GM12878 (cell line): Measurements from ENCODE around the gene SUSD6. TPM values are rescaled to one million over a fixed set of nuclear protein-coding genes. Genes with fewer than 3 reads are reported as not detected.
A peak's percentile ranks its signal among the peaks of the same experiment; 100 is the strongest.

Experiments
- ATAC-seq: fragments of 200-7000 bp; cut with Tn5 transposase; 3 replicates; pipeline ENCODE4 v1.9.1; 2020; ENCODE audit warnings: mild to moderate bottlenecking, moderate library complexity
- BruUV-seq: library from RNA; stranded (reverse); fragments of 400-500 nt; replicated peaks from 2 replicates; lab custom pipeline; 2021; lab: Mats Ljungman, UMichigan
- CTCF ChIA-PET: fragments of 300-600 bp; sonication (Branson Sonifier 250); formaldehyde crosslinking; extraction: SDS; loops from one replicate; lab custom pipeline; 2021; ENCODE audit warnings: inconsistent platforms; lab: Yijun Ruan, JAX
- POLR2A ChIA-PET: fragments of 350-600 bp; formaldehyde crosslinking; extraction: SDS; loops from one replicate; lab custom pipeline; 2021; ENCODE audit warnings: inconsistent platforms; lab: Charles Lee
- RAD21 ChIA-PET: fragments of 300-600 bp; sonication (Branson Sonifier 250); formaldehyde crosslinking; loops from one replicate; lab custom pipeline; 2023; ENCODE audit warnings: antibody characterized with exemption; ENCODE audit not compliant: unreplicated experiment; lab: Charles Lee
- SMC1A ChIA-PET: fragments of 300-600 bp; sonication (Branson Sonifier 250); formaldehyde crosslinking; loops from one replicate; lab custom pipeline; 2023; ENCODE audit not compliant: unreplicated experiment, uncharacterized antibody; lab: Charles Lee
- DNase-seq: peaks from one replicate; pipeline ENCODE4 v3.0.0-alpha.2; 2011; ENCODE audit warnings: low read depth, low spot score
- FAIRE-seq: peaks from 3 replicates; lab custom pipeline; 2011; peaks lifted over from hg19 to GRCh38; lab: Jason Lieb, UNC
- H2AFZ ChIP-seq: 2 replicates; pipeline ENCODE4 v1.6.0; 2011; ENCODE audit warnings: low read depth, low read length, control low read depth; ENCODE audit not compliant: control insufficient read depth
- H3K27ac ChIP-seq: 2 replicates; pipeline ENCODE4 v1.5.1; 2011; ENCODE audit warnings: control low read depth; ENCODE audit not compliant: control insufficient read depth, insufficient read depth
- H3K27me3 ChIP-seq, 2 experiments: replicated peaks in 1 of 2; 2 replicates each; pipeline versions ENCODE4 v1.6.0 to v1.6.1; 2011; ENCODE audit warnings: low read length in 1 of 2; ENCODE audit not compliant: control insufficient read depth in 2 of 2, insufficient read depth in 2 of 2
- H3K36me3 ChIP-seq, 2 experiments: 2 replicates each; pipeline ENCODE4 v1.5.1; 2011; ENCODE audit warnings: low read length in 1 of 2; ENCODE audit not compliant: control insufficient read depth in 2 of 2, insufficient read depth in 2 of 2
- H3K4me1 ChIP-seq: 2 replicates; pipeline ENCODE4 v1.6.1; 2011; ENCODE audit warnings: mild to moderate bottlenecking, low read length, moderate library complexity, mixed read lengths; ENCODE audit not compliant: control insufficient read depth, insufficient read depth
- H3K4me2 ChIP-seq: 2 replicates; pipeline ENCODE4 v1.6.0; 2011; ENCODE audit warnings: control low read depth; ENCODE audit not compliant: control insufficient read depth, insufficient read depth
- H3K4me3 ChIP-seq: fragments of 200-600 bp; sonication (generic); 2 replicates; pipeline ENCODE4 v1.5.1; 2016
- H3K79me2 ChIP-seq: 2 replicates; pipeline ENCODE4 v1.6.0; 2011; ENCODE audit warnings: low read length; ENCODE audit not compliant: control insufficient read depth, insufficient read depth
- H3K9ac ChIP-seq: 2 replicates; pipeline ENCODE4 v1.8.0; 2011; ENCODE audit warnings: low read length, control low read depth, mixed read lengths; ENCODE audit not compliant: control insufficient read depth, insufficient read depth
- H3K9me3 ChIP-seq: replicated peaks from 3 replicates; pipeline ENCODE4 v1.5.1; 2011; ENCODE audit warnings: mild to moderate bottlenecking, low read length; ENCODE audit not compliant: control insufficient read depth, insufficient read depth
- H4K20me1 ChIP-seq: 2 replicates; pipeline ENCODE4 v1.6.0; 2011; ENCODE audit not compliant: control insufficient read depth, insufficient read depth
- CEBPB ChIP-seq, 2 experiments: fragments of 150-350 bp in 1 of 2; IDR thresholded peaks; 2 replicates each; pipeline ENCODE4 v1.6.1; 2012 to 2014; ENCODE audit warnings: low read depth in 2 of 2, low read length in 2 of 2, borderline replicate concordance in 1 of 2, inconsistent platforms in 1 of 2
- DPF2 ChIP-seq: fragments of 450-650 bp; IDR thresholded peaks from 2 replicates; pipeline ENCODE4 v1.6.1; 2017; ENCODE audit warnings: mild to moderate bottlenecking
- EED ChIP-seq: sonication (generic); IDR thresholded peaks from 2 replicates; pipeline ENCODE4 v1.6.1; 2016; ENCODE audit warnings: antibody characterized with exemption, low read depth
- HDAC6 ChIP-seq: fragments of 200-600 bp; sonication (generic); IDR thresholded peaks from one replicate; pipeline ENCODE4 v1.8.0; 2017; ENCODE audit warnings: antibody characterized with exemption; ENCODE audit not compliant: unreplicated experiment
- MTA2 ChIP-seq: fragments of 450-650 bp; IDR thresholded peaks from 2 replicates; pipeline ENCODE4 v1.6.1; 2016; ENCODE audit warnings: low read depth, mild to moderate bottlenecking, moderate library complexity
- POLR2AphosphoS2 ChIP-seq: IDR thresholded peaks from 2 replicates; pipeline ENCODE4 v1.6.1; 2011; ENCODE audit warnings: low read depth, mild to moderate bottlenecking, low read length, improper control_type of control experiment, moderate library complexity
- RELA ChIP-seq: fragments of 450-650 bp; IDR thresholded peaks from 2 replicates; pipeline ENCODE4 v1.8.0; 2014; ENCODE audit warnings: borderline replicate concordance; ENCODE audit not compliant: partially characterized antibody
- STAT1 ChIP-seq: fragments of 450-650 bp; conservative IDR thresholded peaks from 2 replicates; pipeline ENCODE4 v1.6.1; 2014; ENCODE audit warnings: antibody characterized with exemption, mild to moderate bottlenecking
- ZNF622 ChIP-seq: fragments of 450-650 bp; IDR thresholded peaks from 2 replicates; pipeline ENCODE4 v1.6.1; 2017; ENCODE audit warnings: mild to moderate bottlenecking, inconsistent platforms
- WGBS: methylation state at CpG from one replicate; pipeline ENCODE4 v1.1.6; 2016; ENCODE audit warnings: low lambda C conversion rate; ENCODE audit not compliant: insufficient replicate concordance, insufficient coverage; ENCODE audit errors: missing lambda C conversion rate; 5-methylcytosine and 5-hydroxymethylcytosine counted together
- in situ Hi-C: fragments of 300-500 bp; cut with MboI; formaldehyde crosslinking; loops from 9 replicates; pipeline ENCODE4 v1.14.3; 2018; ENCODE audit warnings: mixed read lengths
- intact Hi-C: fragments of 100-400 bp; cut with micrococcal nuclease; formaldehyde crosslinking; loops from one replicate; pipeline ENCODE4 v1.14.2; 2022; ENCODE audit not compliant: unreplicated experiment
- polyA plus RNA-seq, 11 experiments: library from polyadenylated mRNA; depleted of rRNA in 4 of 11; unstranded in 6 of 11; stranded (reverse) in 5 of 11; fragments of >200 nt; fragmentation: Nextera tagmentation in 4 of 11; fragmentation: Illumina TruSeq in 1 of 11; extraction: Ambion mirVana in 4 of 11; extraction: Trizol in 1 of 11; gene quantifications; 1 replicate in 1 of 11; 2 replicates in 10 of 11; pipeline versions ENCODE4 v1.2.1 to v1.2.3, GENCODE V29; 2011 to 2016; ENCODE audit warnings: inconsistent platforms in 2 of 11, missing spikeins in 2 of 11, low read depth in 1 of 11
- total RNA-seq, 4 experiments: library from RNA; depleted of rRNA in 3 of 4; stranded (reverse); fragments of >200 nt in 3 of 4; fragmentation: Illumina TruSeq in 1 of 4; extraction: Trizol in 1 of 4; gene quantifications; 2 replicates each; pipeline versions ENCODE4 v1.2.1 to v1.2.3, GENCODE V29; 2013 to 2021
- TF ChIP-seq, protein P1 (sequence below): fragments of 450-650 bp; IDR thresholded peaks from 2 replicates; pipeline ENCODE4 v1.6.1; 2016; ENCODE audit warnings: mild to moderate bottlenecking, moderate library complexity, borderline replicate concordance
- TF ChIP-seq, protein P2 (sequence below): fragments of 450-650 bp; IDR thresholded peaks from 2 replicates; pipeline ENCODE4 v1.6.1; 2017; ENCODE audit warnings: mild to moderate bottlenecking
- TF ChIP-seq, protein P3 (sequence below): fragments of 450-650 bp; IDR thresholded peaks from 2 replicates; pipeline ENCODE4 v1.6.1; 2018; ENCODE audit warnings: mild to moderate bottlenecking, low read depth, moderate library complexity; ENCODE audit not compliant: partially characterized antibody

SUSD6 gene
- total and polyA plus RNA-seq, 10 of the 15 experiments (the other 5 are each of a cell fraction or from before 2014, with no cell fraction given): 6.6 to 39.8 (median 20.2) TPM

DNA sequence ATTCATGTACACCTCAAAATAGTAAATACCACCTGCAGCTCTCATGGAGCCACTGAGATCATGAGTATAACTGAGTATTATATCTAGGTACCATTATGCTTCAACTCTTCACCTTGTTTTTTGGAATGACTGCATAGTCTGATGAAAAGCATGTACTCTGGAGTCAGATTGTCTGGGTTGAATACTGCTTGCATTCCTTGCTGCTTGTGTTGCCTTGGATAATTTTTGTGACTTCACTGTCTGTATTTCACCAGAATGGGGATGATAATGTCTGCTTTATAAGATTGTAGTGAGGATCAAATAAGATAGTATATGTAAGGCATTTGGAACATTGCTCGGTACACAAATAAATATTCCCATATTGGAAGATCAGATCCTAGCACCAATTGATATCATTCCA lies 54.2 kb downstream of the SUSD6 start:
- Histone ChIP-seq H3K9ac (no peak overlapping the region), H3K9me3 (no peaks in the 10 kb centered on the region; the same call in 2 of the 3 replicates), H3K4me3 (no peak overlapping the region), H4K20me1 (no peaks in the 10 kb centered on the region), H3K36me3 (peaks cover 6 to 24% of the 10 kb centered on the region in 2 experiments; a peak in 3 of 4 replicates), H2AFZ (no peak overlapping the region), H3K79me2 (peaks cover 82% of the 10 kb centered on the region), H3K27me3 (no peaks in the 10 kb centered on the region), H3K4me1 (peaks cover 54% of the 10 kb centered on the region), H3K4me2 (no peak overlapping the region), H3K27ac (peak overlapping the region; percentile 53; the same call in 1 of the 2 replicates)
- no TSS peak for BruUV-seq
- ATAC-seq (no peak), DNase-seq (no peak), FAIRE-seq (no peak)
- SMC1A ChIA-PET: interaction anchor here (0.6 to 5.0 kb wide), 6 partner anchors 8 to 63 kb away, joined by 3 to 57 read pairs (median 4); no protein-coding TSS in a partner anchor
- in situ Hi-C loops (loop anchor here (10.0 kb wide), 1 partner anchor 51 kb away; the partner anchor contains the start of gene SUSD6), intact Hi-C loops (loop anchor here (2.0 kb wide), 1 partner anchor 15 kb away; no protein-coding TSS in a partner anchor)
- POLR2A ChIA-PET: interaction anchor here (0.8 to 1.6 kb wide), 3 partner anchors 9 to 53 kb away, joined by 3 to 4 read pairs (median 4); no protein-coding TSS in a partner anchor
- CTCF ChIA-PET: interaction anchor here (1.0 to 1.1 kb wide), 2 partner anchors 16 to 18 kb away, joined by 3 read pairs; no protein-coding TSS in a partner anchor
- whole genome bisulfite sequencing: 100% methylated on average over 1 of the region's 1 CpG
- RAD21 ChIA-PET: interaction anchor here (0.9 to 1.2 kb wide), 2 partner anchors 16 to 61 kb away, joined by 3 read pairs; no protein-coding TSS in a partner anchor
- no peak for TF ChIP-seq CEBPB (IDR thresholded peaks at IDR 0.05; ENCODE audit: borderline replicate concordance in 1 of 2, low read depth in 2 of 2, low read length in 2 of 2)
- TF ChIP-seq, protein P1, sequence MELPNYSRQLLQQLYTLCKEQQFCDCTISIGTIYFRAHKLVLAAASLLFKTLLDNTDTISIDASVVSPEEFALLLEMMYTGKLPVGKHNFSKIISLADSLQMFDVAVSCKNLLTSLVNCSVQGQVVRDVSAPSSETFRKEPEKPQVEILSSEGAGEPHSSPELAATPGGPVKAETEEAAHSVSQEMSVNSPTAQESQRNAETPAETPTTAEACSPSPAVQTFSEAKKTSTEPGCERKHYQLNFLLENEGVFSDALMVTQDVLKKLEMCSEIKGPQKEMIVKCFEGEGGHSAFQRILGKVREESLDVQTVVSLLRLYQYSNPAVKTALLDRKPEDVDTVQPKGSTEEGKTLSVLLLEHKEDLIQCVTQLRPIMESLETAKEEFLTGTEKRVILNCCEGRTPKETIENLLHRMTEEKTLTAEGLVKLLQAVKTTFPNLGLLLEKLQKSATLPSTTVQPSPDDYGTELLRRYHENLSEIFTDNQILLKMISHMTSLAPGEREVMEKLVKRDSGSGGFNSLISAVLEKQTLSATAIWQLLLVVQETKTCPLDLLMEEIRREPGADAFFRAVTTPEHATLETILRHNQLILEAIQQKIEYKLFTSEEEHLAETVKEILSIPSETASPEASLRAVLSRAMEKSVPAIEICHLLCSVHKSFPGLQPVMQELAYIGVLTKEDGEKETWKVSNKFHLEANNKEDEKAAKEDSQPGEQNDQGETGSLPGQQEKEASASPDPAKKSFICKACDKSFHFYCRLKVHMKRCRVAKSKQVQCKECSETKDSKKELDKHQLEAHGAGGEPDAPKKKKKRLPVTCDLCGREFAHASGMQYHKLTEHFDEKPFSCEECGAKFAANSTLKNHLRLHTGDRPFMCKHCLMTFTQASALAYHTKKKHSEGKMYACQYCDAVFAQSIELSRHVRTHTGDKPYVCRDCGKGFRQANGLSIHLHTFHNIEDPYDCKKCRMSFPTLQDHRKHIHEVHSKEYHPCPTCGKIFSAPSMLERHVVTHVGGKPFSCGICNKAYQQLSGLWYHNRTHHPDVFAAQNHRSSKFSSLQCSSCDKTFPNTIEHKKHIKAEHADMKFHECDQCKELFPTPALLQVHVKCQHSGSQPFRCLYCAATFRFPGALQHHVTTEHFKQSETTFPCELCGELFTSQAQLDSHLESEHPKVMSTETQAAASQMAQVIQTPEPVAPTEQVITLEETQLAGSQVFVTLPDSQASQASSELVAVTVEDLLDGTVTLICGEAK: no peak
- no peak for TF ChIP-seq DPF2
- TF ChIP-seq MTA2: no peak
- no peak for TF ChIP-seq HDAC6
- TF ChIP-seq STAT1: no peak
- TF ChIP-seq POLR2AphosphoS2: no peak
- TF ChIP-seq, protein P2, sequence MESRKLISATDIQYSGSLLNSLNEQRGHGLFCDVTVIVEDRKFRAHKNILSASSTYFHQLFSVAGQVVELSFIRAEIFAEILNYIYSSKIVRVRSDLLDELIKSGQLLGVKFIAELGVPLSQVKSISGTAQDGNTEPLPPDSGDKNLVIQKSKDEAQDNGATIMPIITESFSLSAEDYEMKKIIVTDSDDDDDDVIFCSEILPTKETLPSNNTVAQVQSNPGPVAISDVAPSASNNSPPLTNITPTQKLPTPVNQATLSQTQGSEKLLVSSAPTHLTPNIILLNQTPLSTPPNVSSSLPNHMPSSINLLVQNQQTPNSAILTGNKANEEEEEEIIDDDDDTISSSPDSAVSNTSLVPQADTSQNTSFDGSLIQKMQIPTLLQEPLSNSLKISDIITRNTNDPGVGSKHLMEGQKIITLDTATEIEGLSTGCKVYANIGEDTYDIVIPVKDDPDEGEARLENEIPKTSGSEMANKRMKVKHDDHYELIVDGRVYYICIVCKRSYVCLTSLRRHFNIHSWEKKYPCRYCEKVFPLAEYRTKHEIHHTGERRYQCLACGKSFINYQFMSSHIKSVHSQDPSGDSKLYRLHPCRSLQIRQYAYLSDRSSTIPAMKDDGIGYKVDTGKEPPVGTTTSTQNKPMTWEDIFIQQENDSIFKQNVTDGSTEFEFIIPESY: no peak
- no peak for TF ChIP-seq RELA
- no peak for TF ChIP-seq EED
- TF ChIP-seq ZNF622: no peak
- TF ChIP-seq, protein P3, sequence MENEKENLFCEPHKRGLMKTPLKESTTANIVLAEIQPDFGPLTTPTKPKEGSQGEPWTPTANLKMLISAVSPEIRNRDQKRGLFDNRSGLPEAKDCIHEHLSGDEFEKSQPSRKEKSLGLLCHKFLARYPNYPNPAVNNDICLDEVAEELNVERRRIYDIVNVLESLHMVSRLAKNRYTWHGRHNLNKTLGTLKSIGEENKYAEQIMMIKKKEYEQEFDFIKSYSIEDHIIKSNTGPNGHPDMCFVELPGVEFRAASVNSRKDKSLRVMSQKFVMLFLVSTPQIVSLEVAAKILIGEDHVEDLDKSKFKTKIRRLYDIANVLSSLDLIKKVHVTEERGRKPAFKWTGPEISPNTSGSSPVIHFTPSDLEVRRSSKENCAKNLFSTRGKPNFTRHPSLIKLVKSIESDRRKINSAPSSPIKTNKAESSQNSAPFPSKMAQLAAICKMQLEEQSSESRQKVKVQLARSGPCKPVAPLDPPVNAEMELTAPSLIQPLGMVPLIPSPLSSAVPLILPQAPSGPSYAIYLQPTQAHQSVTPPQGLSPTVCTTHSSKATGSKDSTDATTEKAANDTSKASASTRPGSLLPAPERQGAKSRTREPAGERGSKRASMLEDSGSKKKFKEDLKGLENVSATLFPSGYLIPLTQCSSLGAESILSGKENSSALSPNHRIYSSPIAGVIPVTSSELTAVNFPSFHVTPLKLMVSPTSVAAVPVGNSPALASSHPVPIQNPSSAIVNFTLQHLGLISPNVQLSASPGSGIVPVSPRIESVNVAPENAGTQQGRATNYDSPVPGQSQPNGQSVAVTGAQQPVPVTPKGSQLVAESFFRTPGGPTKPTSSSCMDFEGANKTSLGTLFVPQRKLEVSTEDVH: no peak
